ENCODE measurements around the gene INAFM1.

The INAFM1 gene

DNA sequence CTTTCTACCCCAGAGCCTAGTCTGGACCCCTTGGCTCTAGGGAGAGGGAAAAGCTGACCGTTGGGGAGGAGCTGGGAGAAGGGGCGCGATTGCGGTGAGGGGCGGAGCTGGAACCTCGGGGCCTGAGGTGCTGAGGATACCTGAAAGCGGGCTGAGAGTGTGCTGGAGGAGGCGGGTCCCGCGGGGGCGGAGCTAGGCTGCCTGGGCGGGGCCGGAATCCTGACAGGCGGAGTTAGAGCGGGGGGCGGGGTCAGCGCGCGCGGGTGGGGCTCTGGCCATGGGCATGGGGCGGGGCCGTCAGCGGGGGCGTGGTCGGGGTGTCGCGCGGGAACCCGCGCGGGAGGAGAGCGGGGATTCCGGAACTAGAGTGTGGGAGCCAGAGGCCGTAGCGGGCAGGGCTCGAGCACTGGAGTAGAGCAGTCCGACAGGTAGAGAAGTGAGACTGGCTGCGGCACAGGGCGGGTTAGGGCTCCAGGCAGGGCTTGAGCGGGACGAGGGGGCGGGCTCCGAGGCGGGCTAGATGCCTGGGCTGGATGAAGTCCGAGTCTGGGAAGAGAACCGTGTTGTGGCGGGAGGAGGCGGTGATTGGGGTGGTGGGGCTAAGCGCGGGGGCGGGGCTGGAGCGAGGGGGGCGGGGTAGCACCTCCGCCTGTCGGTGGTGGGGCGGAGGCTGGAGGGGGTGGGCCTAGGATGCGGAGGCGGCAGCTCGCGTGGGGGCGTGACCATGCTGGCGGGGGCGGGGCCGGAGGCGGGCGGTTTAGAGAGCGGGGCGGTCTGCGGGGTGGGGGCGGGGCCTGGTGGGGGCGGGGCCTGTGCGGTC is at the start of gene INAFM1:
TSS of gene INAFM1 (plus strand) at position 815 of the 820 bp plus-strand sequence. CDS start 35 bp downstream, outside the sequence.
- DNase-seq: peak; percentile 100

DNA sequence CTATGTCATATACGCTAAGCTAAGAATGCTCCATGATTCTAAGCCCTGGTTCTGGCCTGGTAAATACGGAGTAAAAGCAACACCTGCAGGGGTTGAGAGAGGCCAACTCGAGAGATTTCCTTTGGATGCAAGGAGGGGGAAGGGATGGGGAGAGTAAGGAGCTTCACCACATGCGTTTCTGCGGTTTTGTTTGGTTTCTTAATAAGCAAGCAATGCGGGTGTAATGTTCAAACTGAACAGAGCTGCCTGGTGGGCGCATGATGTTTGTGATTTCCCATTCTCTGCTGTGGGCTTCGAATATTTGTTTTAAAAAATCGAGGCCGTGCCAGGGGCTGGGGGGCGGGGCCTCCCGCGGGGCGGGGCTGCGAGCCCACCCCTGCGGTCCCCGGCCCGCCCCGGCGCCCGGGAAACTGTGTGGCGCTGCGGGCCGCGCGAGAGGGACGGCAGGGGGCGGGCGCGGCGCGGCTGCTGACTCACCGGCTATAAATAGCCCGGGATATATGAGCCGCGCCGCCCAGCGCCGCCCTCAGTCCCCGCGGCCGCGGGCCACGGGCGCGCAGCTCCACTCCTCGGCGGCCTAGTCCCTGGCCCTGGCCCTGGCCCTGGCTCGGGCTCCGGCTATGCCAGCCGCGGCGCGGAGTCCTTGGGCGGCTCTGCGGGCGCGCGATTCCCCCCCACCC is 48.8 kb upstream of the INAFM1 start:
- DNase-seq: peak; percentile 85

DNA sequence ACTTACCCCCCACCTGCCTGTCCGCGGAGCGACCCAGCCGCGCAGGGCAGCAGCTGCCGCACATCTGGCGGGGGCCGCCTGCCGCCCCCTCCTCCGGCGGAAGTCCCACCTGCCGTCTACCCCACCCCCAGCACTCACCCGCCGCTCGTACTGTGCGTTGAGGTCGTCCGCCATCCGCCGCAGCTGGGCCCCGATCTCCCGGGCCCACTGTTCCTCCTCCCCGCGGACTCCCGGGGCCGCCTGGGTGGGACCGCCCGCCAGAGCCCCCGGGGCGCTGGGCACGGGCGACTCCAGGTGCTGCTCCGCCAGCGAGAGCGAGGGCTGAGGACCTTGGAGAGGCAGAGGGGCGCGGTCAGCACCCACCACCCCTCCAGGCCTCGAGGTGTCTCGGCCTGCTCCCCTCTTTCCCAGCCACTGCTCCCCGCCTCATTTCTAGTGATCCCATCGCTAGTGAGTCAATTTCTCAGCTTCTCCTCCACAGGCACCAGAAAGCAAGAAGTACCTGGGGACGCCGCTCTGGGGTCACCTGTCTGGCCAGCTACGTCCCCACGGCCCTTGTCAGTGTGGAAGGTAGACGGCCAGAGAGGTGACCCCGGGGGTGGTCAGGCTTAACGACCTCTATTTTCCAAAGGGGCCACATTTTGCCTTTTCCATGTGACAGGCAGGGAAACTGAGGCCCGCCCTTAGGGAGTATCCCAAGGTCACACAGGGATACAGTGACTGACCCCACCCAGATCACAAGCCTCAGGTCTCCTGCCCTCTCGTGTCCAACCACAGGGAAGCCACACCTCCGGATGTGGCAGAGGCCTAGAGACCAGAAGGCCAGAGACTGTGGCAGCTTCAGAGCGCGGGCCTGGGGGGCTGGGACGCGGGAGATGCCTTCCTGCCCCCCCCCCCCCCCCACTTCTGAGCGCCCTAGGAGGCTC is 48.0 kb upstream of the INAFM1 start:
- DNase-seq: peak; percentile 27

DNA sequence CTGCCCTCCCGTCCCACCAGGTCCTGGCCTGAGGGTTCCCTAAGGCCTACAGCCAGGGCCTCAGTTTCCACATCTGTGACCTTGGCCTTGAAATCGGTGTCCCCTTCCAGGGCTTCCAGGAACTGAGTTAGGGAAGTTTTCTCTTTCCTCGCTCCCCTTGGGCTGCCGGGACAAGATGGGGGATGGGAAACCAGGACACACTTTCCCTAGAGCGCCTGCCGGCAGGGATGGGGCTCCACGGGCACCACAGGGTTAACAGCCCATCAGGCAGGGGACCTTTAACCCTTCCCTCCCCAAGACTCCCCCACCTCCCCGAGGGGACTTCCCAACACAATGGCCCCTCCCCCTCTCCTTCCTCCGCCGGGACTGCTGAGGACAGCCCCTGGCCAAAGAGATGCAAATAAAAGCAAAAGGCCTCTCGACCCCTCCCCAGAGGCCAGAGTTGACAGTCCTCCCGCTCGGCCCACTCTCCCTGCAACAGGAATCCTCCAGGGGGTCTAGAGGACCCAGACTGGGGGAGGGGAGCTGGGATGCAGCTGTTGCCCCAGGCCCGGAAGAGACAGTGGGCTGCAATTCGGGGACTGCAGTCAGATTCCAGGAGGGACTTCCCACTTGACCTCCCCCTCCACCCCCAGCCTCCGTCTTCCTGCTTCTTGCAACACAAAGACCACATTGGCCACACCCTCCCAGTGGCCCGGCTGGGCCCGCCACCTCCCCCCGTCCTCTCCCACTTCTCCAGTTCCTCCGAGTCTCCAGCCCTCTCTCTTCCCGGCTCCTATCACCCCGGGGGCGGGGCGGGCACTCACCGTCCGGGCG is 47.1 kb upstream of the INAFM1 start:
- DNase-seq: peak; percentile 44

DNA sequence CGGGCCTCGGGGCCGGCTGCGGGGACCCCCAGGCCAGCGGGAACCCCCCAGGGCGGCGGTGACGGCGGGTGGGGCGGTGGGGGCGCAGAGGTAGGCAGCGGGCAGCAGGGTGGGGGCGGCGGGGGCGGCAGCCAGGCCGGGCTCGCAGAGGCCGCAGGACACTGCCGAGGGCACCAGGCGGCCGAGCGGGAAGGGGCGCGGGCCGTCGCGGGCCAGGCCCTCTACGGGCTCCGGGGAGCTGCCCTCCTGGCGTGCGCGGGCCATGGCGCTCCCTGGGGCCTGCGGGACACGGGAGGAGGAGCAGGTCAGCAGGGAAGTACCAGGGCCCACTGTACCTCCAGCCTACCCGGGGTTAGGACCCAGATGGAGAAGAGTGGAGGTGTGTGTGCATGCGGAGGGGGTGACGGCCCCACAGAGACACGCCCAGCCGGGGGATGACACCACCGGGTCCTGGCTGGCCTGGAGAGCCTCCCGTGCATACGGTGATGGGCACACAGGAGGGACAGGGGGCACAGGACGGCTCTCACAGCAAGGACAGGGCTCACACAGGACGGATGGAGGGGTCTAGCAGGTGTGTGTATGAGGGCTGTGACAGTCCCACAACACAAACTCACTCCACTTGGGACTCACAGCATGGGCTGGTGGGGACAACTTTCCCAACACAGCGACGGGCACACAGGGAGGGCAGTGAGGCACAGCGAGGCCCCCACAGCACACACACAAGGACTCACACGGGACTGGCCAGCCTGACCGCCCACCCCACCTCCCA is 46.3 kb upstream of the INAFM1 start:
- peak; percentile 49 for DNase-seq

DNA sequence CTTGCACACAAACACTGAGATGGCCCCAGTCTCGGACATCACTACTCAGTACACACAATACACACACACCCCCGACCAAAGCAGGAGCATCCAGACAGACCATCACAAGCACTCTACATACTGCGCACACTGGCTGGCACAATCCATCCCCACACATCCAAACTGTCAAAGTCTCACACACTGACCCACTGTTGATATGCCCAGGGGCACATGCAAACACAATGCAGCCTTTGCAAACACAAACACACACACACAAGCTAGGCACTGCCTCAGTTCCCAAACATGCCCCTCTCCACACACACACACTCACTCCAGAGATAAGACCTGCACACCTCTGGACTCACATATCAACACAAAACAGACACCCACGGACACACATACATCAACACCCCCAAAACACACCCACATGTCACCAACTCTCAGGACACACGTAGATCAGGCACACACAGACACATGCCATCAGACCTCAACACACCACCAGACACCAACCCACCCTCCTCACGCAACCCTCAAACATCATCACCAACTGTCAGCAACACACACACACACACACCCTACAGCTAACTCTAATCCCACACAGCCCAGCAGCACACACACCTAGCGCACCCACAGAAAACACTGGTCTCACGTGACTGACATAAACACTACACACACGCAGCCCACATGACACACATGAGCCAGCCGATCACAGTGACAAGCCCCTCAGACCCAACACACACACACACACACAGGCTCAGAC is 45.6 kb upstream of the INAFM1 start:
- peak; percentile 22 for DNase-seq

DNA sequence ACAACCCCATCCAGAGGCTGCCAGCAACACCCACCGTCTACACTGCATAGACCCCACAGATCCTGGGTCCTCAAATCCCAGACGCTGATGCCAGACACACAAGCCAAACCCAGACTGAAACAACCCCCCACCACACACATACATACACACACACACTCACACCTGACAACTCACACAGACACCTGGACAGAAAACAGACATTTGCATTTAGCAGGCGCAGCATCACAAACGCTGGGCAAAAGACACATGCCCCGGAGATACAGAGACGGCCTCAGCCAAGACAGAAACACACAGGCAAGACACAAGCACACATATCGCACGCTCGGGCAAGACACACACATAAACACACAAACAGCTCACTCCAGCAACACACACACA is 45.0 kb upstream of the INAFM1 start:
- DNase-seq: peak; percentile 16

DNA sequence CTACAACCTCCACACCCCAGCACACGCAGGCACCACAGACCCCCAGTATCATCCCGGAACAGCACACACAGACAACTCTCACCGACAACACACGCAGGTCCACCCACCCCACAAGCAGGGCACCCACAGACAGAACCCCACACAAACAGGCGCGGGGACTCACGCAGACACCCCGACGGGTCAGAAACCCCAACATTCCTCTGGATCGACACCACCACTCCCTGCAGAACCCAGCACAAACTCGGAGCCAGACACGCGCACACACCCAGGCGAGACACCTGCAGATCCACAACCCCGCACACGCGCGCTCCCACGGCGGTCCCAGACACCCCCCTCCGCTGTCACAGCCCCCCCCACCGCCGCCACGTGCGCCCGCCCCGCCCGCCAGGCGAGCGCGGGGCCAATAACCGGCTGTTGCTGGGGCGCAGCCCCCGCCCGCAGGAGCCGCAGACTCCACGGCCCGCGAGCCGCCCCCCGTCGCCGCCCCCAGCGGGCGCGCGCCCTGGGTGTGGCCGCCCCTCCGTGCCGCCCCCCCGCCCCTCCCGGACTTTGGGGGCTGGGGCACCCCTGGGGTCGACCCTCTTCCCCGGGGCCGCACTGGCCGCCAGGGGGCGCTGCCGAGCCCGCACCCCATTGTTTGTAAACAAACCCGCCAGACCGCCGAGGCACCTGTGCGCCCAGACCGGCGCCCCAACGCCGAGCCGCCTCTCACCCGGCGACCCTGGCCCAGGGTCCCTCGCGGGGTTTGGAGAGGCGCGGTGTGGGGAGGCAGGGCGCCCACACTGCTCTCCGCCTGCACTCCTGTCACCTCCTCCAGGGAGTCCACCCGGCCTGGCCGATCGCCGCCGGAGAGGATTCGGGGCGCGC is 44.4 kb upstream of the INAFM1 start:
- DNase-seq: peak; percentile 79

DNA sequence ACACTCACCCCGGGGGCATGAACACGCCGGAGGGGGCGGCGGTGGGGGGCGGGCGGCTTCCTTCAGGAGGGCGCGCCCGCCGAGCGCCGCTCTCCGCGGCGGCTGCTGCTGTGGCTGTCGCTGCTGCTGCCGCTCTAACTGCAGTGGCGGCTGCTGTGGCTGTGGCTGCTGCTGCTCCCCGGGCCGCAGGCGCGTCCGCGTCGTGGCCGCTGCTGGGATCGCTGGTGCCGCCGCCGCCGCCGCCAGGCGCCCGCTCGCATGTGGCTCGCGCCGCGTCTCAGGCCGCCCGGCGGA is 43.8 kb upstream of the INAFM1 start, which contains the start of gene BBC3:
TSS of gene BBC3 (minus strand) at position 279 of the 294 bp plus-strand sequence. CDS start 2,768 bp downstream, outside the sequence.
- no peak for DNase-seq

DNA sequence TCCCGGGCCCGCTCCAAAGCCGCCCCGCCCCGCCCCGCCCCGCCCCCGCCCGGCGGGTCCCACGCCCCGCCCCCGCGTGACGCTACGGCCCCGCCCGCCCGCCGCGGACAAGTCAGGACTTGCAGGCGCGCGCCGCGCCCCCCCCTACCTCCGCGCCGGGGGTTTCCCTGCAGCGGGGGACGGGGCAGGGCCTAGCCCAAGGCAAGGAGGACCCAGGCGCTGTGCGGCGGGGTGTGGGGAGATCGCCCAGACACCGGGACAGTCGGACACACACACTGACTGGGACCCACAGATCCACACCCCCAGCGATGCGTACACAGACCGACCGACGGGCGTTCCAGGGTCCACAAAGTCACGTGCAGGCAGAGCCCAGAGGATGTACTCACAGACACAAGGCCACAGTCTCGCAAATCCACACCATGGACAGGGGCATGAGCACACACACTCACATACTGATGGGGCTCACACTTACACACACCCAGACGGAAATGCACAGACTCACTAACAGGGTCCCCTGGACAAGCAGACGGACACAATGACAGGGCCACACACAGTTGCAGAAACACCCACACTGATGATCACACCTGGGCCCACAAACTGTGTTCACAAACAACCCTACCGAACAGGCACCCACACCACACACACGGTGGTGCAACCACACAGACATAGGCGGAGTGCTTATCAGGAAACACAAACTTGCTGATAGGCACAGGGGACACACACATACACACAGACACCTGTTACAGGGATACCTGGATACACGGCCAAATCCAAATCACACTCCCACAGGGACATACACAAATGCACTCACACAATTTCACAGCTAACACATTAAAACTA is 43.2 kb upstream of the INAFM1 start:
- DNase-seq: peak; percentile 93

DNA sequence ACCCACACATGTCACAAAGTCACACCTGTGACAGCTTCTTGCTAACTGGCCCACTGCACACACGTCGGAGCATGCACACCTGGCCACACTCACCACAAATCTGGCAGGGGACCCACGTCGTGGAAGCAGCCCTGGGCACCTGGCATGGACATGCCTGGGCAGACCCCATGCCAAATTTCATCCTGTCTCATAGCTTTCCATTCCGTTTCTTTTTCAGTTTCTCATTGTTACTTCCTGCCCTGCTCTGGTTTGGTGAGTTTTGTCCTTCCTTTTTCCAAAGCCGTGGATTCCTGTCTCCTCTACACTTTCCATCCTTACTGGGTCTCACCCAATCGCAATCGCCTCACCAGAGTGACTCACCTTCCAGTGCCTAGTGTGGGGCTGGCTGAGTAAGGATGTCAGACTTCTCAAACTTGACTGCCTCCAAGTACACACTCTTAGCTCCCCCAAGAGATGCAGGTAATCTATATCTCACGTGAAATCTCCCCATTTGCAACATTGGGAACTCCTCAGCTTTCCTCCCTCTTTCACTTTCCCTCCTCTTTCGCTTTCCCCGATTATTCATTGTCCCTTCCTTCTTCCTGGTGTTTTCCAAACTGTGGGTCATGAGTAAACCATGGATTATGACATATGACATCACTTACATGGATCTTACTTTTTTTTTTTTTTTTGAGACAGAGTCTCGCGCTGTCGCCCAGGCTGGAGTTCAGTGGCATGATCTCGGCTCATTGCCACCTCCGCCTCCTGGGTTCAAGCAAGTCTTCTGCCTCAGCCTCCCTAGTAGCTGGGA is 42.1 kb upstream of the INAFM1 start:
- DNase-seq: no peak

DNA sequence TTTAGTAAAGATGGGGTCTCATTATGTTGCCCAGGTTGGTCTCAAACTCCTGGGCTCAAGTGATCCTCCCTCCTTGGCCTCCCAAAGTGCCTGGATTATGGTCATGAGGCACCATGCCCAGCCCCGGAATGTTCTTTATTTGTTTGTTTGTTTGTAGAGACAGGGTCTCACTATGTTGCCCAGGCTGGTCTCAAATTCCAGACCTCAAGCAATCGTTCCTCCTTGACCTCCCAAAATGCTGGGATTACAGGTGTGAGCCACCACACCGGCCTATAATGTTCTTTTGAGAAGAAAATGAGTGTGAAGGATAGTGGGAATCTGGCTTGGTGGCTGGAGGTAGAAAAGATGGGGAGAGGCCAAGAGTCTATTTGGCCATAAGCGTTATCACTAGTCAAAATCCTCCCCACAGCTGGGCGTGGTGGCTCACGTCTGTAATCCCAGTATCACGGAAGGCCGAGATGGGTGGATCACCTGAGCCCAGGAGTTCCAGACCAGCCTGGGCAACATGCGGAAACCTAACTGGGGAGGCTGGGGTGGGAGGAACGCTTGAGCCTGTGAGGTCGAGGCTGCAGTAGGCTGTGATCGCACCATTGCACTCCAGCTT is 38.5 kb upstream of the INAFM1 start:
- DNase-seq: no peak

DNA sequence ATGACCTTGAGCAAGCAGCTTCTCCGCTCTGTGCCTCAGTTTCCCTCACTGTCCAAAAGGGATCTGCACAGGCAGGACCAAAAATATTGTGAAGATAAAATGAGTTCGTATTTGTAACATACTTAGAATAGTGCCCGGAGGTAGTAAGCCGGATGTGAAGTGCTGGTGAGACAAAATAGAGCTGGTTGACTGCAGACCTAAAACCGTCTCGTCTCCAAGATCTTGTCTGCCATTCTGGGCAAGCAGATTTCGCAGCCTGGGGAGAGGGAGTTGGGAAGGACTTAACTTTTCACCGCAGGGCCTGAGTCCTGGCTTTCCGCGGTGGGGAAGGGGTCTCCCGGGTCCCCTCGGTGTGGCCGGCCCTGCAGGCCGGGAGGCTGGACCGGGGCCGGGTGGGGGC is 35.5 kb upstream of the INAFM1 start:
- no peak for DNase-seq

DNA sequence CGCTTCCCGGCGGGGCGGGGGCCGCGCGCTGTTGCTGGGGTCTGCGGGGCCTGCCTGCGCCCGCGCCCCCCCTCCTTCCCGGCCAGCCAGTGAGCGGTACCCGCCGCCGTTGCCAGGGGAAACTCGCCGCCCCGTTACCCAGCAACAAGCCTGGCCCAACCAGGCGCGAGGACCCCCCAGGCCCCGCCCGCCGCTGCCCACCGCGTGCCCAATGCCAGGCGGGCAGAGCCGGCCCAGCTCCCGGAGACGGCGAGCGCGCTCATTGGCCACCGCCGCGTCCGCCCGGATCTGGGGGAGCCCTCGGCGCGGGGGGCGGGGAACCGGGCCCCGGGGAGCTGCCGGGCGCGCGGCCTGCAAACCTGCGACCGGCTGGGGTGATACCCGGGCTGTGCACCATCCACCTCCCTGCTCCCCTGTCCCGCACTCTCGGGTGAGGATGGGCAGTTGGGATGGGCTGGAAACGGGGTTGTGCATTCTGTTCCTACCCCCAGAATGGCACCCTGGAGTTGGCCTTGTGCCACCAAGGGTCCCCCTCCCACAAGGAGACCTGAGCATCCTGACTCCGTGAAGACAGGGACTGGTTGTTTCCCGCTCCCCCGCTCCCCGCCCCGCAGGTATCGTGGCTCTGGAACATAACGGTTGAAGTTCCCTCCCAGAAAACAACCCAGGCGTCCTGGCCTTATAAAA is 34.9 kb upstream of the INAFM1 start:
- peak; percentile 55 for DNase-seq

DNA sequence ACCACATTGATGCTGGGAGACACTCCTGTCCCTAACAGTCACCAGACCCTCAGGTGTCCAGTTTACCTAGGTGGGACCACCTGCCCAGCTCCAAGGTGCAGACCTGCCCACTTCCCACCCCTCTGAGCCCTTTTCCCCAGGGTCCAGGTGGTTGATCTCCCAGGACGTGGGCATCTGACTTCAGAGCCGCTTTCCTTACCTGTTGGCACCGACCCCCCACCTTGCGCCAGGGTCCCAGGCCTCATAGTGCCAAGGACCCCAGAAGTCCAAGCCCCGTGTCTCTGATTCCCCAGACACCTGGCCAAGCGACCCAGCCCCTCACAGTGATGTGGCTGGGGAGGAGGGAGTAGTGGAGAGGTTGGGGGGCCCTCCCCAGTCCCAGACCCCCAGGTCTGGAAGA is 34.1 kb upstream of the INAFM1 start:
- no peak for DNase-seq

DNA sequence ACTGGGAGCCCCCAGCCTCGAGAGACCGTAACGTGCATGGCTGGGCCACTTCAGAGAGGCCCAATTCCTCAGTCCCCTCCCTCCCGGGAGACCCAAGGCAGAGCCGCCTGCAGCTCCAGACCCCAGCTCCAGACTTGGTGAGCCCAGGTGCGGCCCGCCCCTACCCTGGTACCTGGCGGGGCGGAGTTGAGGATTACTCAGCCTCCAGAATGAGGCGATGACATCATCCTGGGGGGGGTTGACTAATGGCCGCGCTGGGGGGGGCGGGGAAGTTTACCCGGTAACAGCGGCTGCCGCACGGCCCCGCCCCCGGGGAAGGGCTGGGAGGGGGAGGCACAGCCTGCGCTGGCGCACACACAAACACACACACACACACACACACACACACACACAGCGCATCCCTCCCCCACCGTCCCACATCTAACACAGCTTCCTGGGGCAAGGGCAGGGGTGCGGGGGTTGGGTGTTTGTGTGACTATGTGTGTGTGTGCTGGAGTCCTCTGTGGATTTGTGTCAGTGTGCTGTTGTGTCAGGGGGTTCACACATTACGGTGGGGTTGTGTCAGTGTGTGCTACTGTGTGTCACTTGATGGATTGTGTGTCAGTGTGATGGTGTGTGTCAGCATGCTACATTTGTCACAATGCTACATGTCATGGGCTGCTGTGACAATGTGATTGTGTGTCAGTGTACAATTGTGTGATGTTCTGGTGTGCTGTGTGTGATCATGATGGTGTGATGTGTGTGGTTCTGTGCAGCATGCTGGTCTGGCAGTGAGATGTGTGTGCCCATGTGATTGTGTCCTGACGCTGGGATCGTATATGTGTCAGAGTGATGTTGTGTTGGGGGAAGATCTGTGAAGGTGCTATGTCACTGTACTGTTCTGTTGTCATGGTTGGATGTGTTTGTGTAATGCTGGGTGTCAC is 33.4 kb upstream of the INAFM1 start:
- DNase-seq: peak; percentile 89
